NOMO-1 (cell line): ENCODE results near the gene TENM4.

ENCODE experiments used
- DNase-seq, 2 experiments: peaks; one replicate each; lab custom pipeline; 2025; ENCODE audit not compliant: unreplicated experiment in 2 of 2; lab: John Stamatoyannopoulos, UW

Gene TENM4

GRCh38 chr11:79440571-79441460 is at the start of gene TENM4:
TENM4 (minus strand) TSS chr11:79441030; CDS start chr11:79069944, 371,086 bp downstream.
- DNase-seq: peak; percentile 55 to 64

DNA sequence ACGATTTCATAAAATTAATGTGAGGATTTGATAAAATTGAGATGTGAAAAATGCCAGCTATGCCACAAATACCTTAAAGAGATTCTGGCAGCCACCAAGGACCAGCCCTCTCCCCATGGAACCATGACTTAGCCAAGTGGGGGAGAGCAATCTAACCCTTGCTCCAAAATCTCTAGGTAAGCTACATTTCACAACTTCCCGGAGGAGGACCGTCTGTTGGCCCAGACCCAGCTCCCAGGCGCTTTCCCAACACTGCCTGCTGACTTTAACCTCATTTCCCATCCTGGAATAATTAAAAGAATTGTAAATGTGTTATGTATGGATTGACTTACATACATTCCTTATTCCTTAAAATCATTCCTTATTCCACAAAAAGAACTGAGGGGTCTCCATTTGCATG is 47.5 kb upstream of the TENM4 start:
- DNase-seq: no peak

GRCh38 chr11:79487412-79487811 is 46.6 kb upstream of the TENM4 start:
- peak; percentile 12 to 55 for DNase-seq

- DNase-seq: no peak
Observed at GRCh38 chr11:79486242-79486984, 45.6 kb upstream of the TENM4 start.

DNA sequence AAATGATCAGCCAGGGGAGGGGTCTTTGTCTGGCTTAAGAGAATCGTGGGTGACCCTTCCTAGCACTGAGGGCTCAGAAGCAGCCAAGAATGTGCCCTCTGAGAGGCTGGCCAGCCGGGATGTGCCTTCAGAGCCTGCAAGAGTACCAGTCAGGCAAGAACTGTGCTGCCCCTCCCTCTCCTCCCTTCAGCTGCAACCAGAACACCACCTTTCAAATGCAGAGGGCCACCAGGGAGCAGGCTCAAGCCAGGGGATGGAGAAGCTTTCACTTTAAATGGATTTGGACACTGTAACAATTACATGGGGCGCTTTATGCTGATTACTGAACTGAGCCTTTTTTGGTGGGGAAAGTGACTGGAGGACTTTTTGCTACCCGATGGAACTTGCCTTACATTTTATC is 44.9 kb upstream of the TENM4 start:
- DNase-seq: no peak

DNA sequence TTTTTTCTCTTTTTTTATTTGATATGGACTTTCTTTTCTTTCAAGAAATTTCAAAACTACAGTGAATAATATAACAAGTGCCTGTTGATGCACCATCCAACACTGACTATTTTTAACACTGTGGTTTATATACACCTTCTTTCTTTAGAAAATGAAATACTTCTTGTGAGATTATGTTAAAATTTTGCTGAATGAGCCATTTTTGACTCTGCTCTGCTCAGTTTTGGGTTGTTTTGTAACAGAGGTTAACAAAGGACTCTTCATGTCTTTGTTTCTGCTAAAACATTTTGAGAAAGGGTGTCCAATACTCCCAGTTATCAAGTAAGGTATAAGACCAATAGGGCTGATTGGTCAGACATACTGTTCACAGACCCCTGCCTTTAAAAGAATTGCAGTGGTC is 44.0 kb upstream of the TENM4 start:
- DNase-seq: no peak

DNA sequence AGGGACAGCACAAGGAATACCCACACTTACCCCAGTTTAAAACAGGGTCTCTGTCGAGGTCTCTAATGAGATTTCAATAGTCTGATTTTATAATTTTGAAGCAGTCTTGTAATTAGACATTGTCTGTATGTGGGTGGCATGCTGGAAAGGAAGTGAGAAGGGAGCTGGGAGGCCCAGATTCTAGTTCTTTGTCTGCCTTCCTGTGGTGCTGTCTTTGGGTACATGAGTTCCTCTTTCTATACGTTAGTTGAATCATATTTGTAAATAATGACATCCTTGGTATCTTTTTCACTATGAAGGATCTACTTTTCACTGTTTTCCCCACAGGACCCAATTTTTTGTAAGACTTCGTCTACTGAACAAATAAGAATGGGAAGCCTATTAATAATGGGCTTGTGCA is 42.0 kb upstream of the TENM4 start:
- peak; percentile 60 to 89 for DNase-seq

GRCh38 chr11:79481795-79482194 is 41.0 kb upstream of the TENM4 start:
- peak; percentile 27 to 76 for DNase-seq

- no peak for DNase-seq
Observed at GRCh38 chr11:79480864-79481263, 40.0 kb upstream of the TENM4 start.

- no peak for DNase-seq
Observed at GRCh38 chr11:79472819-79473529, 32.1 kb upstream of the TENM4 start.

DNA sequence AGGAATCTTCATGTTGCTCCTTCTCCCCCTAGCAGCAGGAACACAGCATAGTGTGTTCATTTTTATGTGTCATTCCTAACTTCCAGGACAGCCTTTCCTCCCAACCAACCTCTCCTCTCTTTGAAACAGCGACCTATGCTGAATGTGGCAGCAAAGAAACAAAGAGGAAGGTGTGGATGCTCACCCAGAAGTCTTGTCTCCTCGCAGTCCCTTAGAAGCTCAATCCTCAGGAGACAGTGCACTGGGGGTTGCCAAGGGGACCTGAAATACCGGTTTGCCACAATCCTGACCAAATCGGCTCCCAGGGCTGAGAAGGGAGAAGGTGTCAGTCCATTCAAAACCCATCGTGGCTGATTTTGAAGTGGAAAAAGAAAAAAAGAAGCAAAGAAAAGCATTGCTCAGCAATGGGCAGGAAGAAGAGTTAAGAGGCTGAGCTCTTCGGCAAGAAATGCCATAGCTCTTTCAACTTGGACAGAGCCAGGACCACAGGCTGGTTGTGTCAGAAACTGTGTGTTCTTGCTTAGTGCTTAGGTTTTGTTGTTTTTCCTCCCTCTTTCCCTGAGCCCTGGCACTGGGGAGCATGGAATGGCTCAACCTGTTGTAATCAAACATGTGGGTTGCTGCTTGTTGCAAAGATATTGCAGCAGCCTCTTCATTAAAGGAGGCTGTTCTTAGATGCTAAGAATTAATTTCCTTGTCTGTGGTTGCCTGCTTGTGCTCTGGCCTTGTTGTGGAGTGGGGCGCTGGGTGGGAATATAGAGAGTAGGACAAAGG is 30.4 kb upstream of the TENM4 start:
- no peak for DNase-seq

- no peak for DNase-seq
Observed at GRCh38 chr11:79470161-79470560, 29.3 kb upstream of the TENM4 start.

- no peak for DNase-seq
Observed at GRCh38 chr11:79467761-79468160, 26.9 kb upstream of the TENM4 start.

GRCh38 chr11:79466411-79466810 is 25.6 kb upstream of the TENM4 start:
- no peak for DNase-seq

DNA sequence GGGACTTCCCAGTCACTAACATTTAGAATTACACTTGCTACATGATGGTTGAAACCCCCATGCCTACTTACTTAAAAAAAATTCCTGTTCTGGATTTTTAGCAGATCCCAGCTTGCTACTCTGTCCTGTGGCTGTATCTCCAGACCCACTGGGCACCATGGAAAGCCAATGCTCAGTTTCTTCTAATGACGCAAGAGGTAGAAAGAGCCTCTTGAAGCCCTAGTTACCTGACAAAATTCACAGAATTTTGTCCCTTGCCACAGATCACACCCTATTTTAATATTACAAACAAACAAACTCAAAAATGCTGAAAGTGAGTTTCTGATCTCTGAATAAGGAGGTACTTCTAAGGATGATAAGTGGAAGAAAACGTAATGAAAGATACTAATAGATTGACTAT is 24.3 kb upstream of the TENM4 start:
- no peak for DNase-seq

GRCh38 chr11:79461666-79462645 is 21.1 kb upstream of the TENM4 start:
- peak; percentile 75 for DNase-seq

DNA sequence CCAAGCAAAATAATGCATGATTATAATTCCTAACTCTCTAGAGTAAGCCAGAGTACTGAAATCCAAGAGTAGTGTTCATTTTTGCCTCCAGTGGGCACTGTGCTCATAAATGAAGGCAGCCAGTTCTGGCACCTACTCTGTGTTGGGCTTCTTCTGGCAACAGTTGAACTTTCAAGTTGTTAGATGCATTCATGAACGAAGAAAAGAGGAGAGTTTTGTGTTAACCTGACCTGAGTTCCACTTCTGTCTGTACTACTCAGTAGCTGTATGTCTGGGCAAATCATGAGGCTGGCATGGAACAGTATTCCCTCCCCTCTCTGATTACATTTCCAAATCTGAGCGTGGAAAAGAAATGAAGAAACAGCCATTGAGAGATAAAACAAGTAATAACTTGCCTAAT is 20.3 kb upstream of the TENM4 start:
- DNase-seq: peak in 1 of 2 experiments; percentile 8

DNA sequence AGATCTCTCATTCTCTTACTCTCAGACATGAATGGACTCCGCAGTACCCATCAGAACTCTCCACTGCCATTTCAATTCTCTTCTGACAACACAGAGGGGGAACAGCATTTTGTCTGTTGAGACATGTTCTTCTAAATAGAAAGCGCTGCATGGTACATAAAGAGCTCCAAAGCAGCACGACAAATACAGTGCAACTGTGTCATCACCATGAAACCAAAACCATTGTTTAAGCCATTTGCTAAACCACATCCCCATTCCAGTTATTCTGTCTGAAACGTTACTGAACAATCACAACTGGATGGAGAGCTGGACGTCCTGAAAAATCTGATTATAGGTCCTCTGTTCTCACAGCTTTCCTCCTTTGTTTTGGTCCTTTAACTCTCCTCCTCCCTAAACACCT is 17.9 kb upstream of the TENM4 start:
- peak; percentile 61 to 89 for DNase-seq

DNA sequence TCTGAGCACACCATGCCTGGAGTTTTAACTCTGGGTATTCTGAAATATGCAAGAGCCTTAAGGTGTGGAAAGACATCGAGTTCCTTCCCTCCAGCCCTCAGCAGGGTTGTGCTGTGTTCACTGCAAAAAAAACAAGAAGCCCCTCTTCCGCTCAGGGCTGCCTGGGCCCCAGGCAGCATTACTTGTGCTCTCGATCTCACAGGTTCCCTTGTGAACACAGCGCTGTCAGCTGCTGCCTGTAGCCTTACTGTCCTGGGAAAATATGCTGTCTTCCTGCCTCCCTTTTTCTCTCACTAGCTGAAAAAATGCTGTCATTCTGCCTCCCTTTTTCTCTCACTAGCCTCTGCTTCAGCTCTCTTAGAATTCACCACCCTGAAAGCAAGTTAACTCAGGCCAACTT is 15.7 kb upstream of the TENM4 start:
- DNase-seq: no peak
